ENCODE measurements around the gene EVX2.

Gene EVX2

DNA sequence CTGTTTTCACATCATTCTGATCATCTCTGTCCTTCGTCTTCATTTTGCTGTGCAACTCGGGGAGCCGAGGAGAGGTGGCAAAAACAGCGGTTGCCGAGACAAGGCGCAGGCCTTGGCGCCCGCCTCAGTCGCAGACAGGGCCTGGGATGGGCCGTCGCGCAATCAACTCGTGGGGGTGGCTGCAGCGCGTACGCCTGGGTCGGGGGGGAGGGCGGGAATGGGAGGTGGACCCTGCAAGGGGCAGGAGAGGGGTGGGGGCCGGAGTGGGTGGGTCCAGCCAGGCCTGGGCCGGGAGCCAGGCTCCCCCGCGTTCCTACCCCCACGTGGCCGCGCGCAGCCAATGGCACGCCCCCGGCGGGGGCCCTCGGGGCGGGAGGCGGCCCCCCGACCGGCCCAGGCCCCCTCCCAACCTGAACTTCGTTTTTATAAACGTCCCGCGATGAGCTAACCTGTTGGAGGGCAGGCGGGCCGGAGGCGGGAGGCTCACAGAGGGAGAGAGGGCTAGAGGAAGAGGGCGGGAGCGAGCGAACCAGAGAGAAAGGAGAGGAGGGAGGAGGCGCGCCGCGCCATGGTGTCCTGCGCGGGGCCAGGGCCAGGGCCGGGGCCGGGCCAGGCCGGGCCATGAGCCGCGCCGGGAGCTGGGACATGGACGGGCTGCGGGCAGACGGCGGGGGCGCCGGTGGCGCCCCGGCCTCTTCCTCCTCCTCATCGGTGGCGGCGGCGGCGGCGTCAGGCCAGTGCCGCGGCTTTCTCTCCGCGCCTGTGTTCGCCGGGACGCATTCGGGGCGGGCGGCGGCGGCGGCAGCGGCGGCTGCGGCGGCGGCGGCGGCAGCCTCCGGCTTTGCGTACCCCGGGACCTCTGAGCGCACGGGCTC, 8.7 kb upstream of the EVX2 start, which contains the start of gene HOXD13 (continued):
- TF ChIP-seq, protein P1, sequence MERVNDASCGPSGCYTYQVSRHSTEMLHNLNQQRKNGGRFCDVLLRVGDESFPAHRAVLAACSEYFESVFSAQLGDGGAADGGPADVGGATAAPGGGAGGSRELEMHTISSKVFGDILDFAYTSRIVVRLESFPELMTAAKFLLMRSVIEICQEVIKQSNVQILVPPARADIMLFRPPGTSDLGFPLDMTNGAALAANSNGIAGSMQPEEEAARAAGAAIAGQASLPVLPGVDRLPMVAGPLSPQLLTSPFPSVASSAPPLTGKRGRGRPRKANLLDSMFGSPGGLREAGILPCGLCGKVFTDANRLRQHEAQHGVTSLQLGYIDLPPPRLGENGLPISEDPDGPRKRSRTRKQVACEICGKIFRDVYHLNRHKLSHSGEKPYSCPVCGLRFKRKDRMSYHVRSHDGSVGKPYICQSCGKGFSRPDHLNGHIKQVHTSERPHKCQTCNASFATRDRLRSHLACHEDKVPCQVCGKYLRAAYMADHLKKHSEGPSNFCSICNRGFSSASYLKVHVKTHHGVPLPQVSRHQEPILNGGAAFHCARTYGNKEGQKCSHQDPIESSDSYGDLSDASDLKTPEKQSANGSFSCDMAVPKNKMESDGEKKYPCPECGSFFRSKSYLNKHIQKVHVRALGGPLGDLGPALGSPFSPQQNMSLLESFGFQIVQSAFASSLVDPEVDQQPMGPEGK (tag by site-specific recombination; IDR thresholded peaks at IDR 0.05) = peak; percentile 43

DNA sequence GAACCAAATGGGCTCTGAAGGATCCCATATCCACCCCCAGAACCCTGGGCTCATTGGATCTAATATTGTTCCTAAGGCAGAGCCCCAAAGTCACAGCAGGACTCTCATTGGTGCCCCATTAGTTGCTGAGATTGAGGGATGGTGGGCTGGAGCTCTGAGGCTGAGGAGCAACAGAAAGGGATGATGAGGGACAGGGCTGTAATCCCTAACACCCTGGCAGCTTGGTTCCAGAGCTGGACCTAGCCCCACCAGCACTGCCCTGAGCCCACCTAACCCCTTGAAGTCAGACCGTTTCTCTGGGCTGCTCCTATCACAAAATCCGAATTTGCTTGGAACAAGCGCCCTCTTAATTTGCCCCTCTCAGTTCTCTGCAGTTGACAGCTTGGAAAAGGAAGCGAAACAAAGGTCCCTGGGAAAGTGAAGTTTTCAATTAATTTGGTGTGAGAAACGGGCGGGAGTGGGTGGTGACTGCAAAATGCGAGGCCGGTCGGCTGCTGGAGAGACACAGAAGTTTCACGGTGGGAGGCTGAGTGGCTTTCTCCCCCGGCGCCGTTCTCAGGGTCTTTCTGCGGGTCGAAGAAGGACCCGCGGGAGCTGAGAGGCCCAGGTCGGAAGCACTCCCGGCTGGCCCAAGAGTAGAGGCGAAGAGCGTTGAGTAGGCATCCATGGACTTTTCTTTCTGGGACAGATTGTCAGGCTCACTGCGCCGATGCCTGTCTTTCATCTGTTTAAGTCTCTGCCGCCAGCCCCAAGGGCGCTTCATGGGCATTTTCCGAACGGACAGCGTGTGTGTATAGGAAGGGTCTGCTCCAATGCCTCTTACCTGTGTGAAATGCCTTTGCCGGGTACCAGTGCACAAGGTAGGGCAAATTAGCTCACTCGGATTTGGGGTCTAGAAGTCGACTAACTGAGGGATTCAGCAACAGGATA, 7.8 kb upstream of the EVX2 start:
- POLR2A ChIA-PET = interaction anchor here (6.7 kb wide), 1 partner anchor 14 kb away, joined by 75 read pairs; the partner anchor contains the start of gene HOXD11
- peaks cover 0 to 16% of the 10 kb centered on the region in 2 experiments; a peak in 1 of 3 replicates for H3K36me3 ChIP-seq (ENCODE audit: control insufficient read depth in 2 of 2, insufficient read depth in 1 of 2, low read length in 2 of 2)
- TF ChIP-seq ZBTB8A (tag by site-specific recombination; IDR thresholded peaks at IDR 0.05) = 0 out of 2 replicates have a peak, but pooled peaks have one; percentile 13
- no peak for TF ChIP-seq ZNF133 (tag by site-specific recombination; IDR thresholded peaks at IDR 0.05)
- H3K4me1 ChIP-seq (ENCODE audit: control insufficient read depth, insufficient read depth, low read length) = no peaks in the 10 kb centered on the region
- CTCF ChIA-PET = interaction anchor here (0.5 to 1.9 kb wide), 8 partner anchors 11 to 1494 kb away, joined by 3 to 9 read pairs (median 3); no protein-coding TSS in a partner anchor
- no peak overlapping the region for H3K4me3 ChIP-seq (ENCODE audit: low read depth, low read length)
- no peaks in the 10 kb centered on the region for H3K9me3 ChIP-seq (ENCODE audit: control insufficient read depth, insufficient read depth, low read depth, low read length)
- no peak overlapping the region for H3K27ac ChIP-seq (ENCODE audit: extremely low read depth, low read depth, low read length)

DNA sequence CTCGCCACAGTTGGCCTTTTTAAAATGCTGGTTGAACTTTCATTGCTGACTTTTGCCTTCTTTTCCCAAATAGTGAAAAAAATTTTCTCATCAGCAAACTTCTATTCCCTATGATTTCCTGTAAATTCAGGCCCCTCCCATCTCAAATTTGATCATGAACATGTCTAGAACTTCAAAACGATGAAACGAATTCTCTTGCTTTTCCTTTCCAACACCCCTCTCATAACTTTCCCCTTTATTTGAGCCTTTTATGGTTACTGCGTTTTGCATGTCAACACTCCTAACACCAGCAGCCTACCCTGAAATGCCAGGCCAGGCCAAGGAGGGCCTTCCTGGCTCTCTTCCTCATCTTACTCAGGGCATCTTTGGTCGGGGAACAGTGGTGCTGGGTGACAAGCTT, 7.1 kb upstream of the EVX2 start:
- POLR2A ChIA-PET = no interaction called here
- CTCF ChIA-PET = interaction anchor here (0.5 to 1.0 kb wide), 4 partner anchors 12 to 1494 kb away, joined by 3 to 5 read pairs (median 3); no protein-coding TSS in a partner anchor
- TF ChIP-seq PRDM1 (tag by site-specific recombination; IDR thresholded peaks at IDR 0.05) = peak; percentile 84; the same call in 1 of the 2 replicates
- no peak for TF ChIP-seq ZNF610 (tag by site-specific recombination; IDR thresholded peaks at IDR 0.05; ENCODE audit: borderline replicate concordance)
- peaks cover 0 to 16% of the 10 kb centered on the region in 2 experiments; a peak in 1 of 3 replicates for H3K36me3 ChIP-seq (ENCODE audit: control insufficient read depth in 2 of 2, insufficient read depth in 1 of 2, low read length in 2 of 2)
- H3K4me1 ChIP-seq (ENCODE audit: control insufficient read depth, insufficient read depth, low read length) = no peaks in the 10 kb centered on the region
- no peak overlapping the region for H3K4me3 ChIP-seq (ENCODE audit: low read depth, low read length)
- H3K9me3 ChIP-seq (ENCODE audit: control insufficient read depth, insufficient read depth, low read depth, low read length) = no peaks in the 10 kb centered on the region
- no peak overlapping the region for H3K27ac ChIP-seq (ENCODE audit: extremely low read depth, low read depth, low read length)

DNA sequence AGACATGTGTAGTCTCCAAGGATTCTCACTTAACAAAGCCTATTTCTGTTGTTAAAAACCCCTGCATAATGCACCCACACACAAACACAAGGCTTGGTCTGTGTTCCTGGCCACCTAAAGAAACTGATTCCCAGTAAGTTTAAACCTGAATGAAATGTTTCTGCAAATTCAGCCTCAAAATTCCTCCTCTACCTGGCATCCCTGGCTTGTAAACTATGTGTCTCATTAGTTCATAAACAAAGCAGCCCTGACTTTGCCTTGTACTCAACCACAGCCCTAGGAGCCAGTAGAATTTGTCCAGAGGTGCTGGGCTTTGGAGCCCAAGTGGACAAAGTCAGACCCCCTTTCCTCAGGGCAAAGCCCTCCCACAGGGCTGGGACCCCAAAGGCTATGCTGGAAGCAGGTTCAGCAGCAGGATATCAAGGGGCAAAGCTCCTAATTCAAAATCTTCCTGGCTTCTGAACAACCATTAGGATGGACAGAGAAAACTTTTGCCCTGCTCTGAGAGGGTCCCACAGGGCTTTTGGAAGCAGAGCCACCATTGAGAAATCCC, 6.2 kb upstream of the EVX2 start:
- CTCF ChIA-PET = interaction anchor here (0.6 to 1.1 kb wide), 3 partner anchors 9 to 1058 kb away, joined by 3 to 4 read pairs (median 3); no protein-coding TSS in a partner anchor

More for the DNA sequence above, 6.2 kb upstream of the EVX2 start:
- Histone ChIP-seq H3K4me1 (ENCODE audit: control insufficient read depth, insufficient read depth, low read length) (no peaks in the 10 kb centered on the region), H3K9me3 (ENCODE audit: control insufficient read depth, insufficient read depth, low read depth, low read length) (no peaks in the 10 kb centered on the region), H3K36me3 (ENCODE audit: control insufficient read depth in 2 of 2, insufficient read depth in 1 of 2, low read length in 2 of 2) (peaks cover 0 to 8% of the 10 kb centered on the region in 2 experiments; a peak in 1 of 3 replicates), H3K27ac (ENCODE audit: extremely low read depth, low read depth, low read length) (no peak overlapping the region), H3K4me3 (ENCODE audit: low read depth, low read length) (no peak overlapping the region)
- TF ChIP-seq ZNF366 (tag by site-specific recombination; conservative IDR thresholded peaks at IDR 0.05) = no peak
- TF ChIP-seq, protein P2, sequence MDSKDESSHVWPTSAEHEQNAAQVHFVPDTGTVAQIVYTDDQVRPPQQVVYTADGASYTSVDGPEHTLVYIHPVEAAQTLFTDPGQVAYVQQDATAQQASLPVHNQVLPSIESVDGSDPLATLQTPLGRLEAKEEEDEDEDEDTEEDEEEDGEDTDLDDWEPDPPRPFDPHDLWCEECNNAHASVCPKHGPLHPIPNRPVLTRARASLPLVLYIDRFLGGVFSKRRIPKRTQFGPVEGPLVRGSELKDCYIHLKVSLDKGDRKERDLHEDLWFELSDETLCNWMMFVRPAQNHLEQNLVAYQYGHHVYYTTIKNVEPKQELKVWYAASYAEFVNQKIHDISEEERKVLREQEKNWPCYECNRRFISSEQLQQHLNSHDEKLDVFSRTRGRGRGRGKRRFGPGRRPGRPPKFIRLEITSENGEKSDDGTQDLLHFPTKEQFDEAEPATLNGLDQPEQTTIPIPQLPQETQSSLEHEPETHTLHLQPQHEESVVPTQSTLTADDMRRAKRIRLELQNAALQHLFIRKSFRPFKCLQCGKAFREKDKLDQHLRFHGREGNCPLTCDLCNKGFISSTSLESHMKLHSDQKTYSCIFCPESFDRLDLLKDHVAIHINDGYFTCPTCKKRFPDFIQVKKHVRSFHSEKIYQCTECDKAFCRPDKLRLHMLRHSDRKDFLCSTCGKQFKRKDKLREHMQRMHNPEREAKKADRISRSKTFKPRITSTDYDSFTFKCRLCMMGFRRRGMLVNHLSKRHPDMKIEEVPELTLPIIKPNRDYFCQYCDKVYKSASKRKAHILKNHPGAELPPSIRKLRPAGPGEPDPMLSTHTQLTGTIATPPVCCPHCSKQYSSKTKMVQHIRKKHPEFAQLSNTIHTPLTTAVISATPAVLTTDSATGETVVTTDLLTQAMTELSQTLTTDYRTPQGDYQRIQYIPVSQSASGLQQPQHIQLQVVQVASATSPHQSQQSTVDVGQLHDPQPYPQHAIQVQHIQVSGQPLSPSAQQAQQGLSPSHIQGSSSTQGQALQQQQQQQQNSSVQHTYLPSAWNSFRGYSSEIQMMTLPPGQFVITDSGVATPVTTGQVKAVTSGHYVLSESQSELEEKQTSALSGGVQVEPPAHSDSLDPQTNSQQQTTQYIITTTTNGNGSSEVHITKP (tag by site-specific recombination; IDR thresholded peaks at IDR 0.05) = no peak
- TF ChIP-seq ZBTB8A (tag by site-specific recombination; IDR thresholded peaks at IDR 0.05) = no peak
- no peak for TF ChIP-seq REPIN1 (tag by site-specific recombination; IDR thresholded peaks at IDR 0.05; ENCODE audit: low read depth)
- TF ChIP-seq ZNF521 (tag by site-specific recombination; IDR thresholded peaks at IDR 0.05) = no peak
- no peak for TF ChIP-seq ZNF600 (tag by site-specific recombination; IDR thresholded peaks at IDR 0.05)
- TF ChIP-seq ZNF596 (tag by site-specific recombination; IDR thresholded peaks at IDR 0.05) = no peak
- no peak for TF ChIP-seq ZNF561 (tag by site-specific recombination; IDR thresholded peaks at IDR 0.05; ENCODE audit: borderline replicate concordance)
- no peak for TF ChIP-seq ZNF501 (tag by site-specific recombination; IDR thresholded peaks at IDR 0.05)
- TF ChIP-seq ZBTB1 (tag by site-specific recombination; IDR thresholded peaks at IDR 0.05) = no peak
- no peak for TF ChIP-seq ZNF24 (tag by site-specific recombination; IDR thresholded peaks at IDR 0.05)
- POLR2A ChIA-PET = no interaction called here
